HEK293 (cell line): Measurements from ENCODE around the gene RFPL4A.

Experiments used
- CTCF ChIA-PET: fragments of 350-600 bp; formaldehyde crosslinking; extraction: SDS; loops from one replicate; lab custom pipeline; 2021; ENCODE audit warnings: antibody characterized with exemption; lab: Yijun Ruan, JAX
- POLR2A ChIA-PET: fragments of 300-600 bp; formaldehyde crosslinking; extraction: SDS; loops from one replicate; lab custom pipeline; 2020; ENCODE audit warnings: antibody characterized with exemption, inconsistent platforms; lab: Yijun Ruan, JAX
- H3K27ac ChIP-seq: fragments of 200-500 bp; sonication (Bioruptor generic); 2 replicates; pipeline ENCODE4 v1.5.1; 2014; ENCODE audit warnings: low read depth, low read length, control low read depth, inconsistent platforms; ENCODE audit errors: extremely low read depth
- H3K36me3 ChIP-seq, 2 experiments: fragments of 200-500 bp in 1 of 2; sonication (Bioruptor generic) in 1 of 2; 1 replicate in 1 of 2; 2 replicates in 1 of 2; pipeline ENCODE4 v1.5.1; 2014 to 2017; ENCODE audit warnings: inconsistent platforms in 2 of 2, low read length in 2 of 2; ENCODE audit not compliant: control insufficient read depth in 2 of 2, insufficient read depth in 1 of 2
- H3K4me1 ChIP-seq: fragments of 200-500 bp; sonication (Bioruptor generic); 2 replicates; pipeline ENCODE4 v1.5.1; 2014; ENCODE audit warnings: mild to moderate bottlenecking, low read length, inconsistent platforms; ENCODE audit not compliant: control insufficient read depth, insufficient read depth
- H3K4me3 ChIP-seq: 2 replicates; pipeline ENCODE4 v1.5.1; 2011; ENCODE audit warnings: low read depth, mild to moderate bottlenecking, control low read depth, low read length, moderate library complexity
- H3K9me3 ChIP-seq: fragments of 200-500 bp; sonication (Bioruptor generic); 2 replicates; pipeline ENCODE4 v1.5.1; 2014; ENCODE audit warnings: low read depth, low read length, inconsistent platforms; ENCODE audit not compliant: control insufficient read depth, insufficient read depth
- FEZF1 ChIP-seq: fragments of 450-650 bp; formaldehyde crosslinking; IDR thresholded peaks from 2 replicates; pipeline ENCODE4 v1.5.1; 2016; ENCODE audit warnings: missing biosample characterization, missing genetic modification characterization
- GLIS2 ChIP-seq: fragments of 450-650 bp; formaldehyde crosslinking; IDR thresholded peaks from 2 replicates; pipeline ENCODE4 v1.5.1; 2016; ENCODE audit warnings: missing biosample characterization, missing genetic modification characterization
- KLF16 ChIP-seq: fragments of 450-650 bp; formaldehyde crosslinking; IDR thresholded peaks from 2 replicates; pipeline ENCODE4 v1.5.1; 2017; ENCODE audit warnings: missing biosample characterization, missing genetic modification characterization
- ZNF132 ChIP-seq: fragments of 450-650 bp; formaldehyde crosslinking; IDR thresholded peaks from 2 replicates; pipeline ENCODE4 v1.5.1; 2017; ENCODE audit warnings: missing biosample characterization, missing genetic modification characterization, borderline replicate concordance
- ZNF16 ChIP-seq: fragments of 450-650 bp; formaldehyde crosslinking; IDR thresholded peaks from 2 replicates; pipeline ENCODE4 v1.5.1; 2016; ENCODE audit warnings: low read depth, missing biosample characterization, missing genetic modification characterization
- ZNF19 ChIP-seq: fragments of 450-650 bp; formaldehyde crosslinking; IDR thresholded peaks from 2 replicates; pipeline ENCODE4; 2016; ENCODE audit warnings: missing biosample characterization, missing genetic modification characterization, low read depth
- ZNF266 ChIP-seq: fragments of 450-650 bp; formaldehyde crosslinking; IDR thresholded peaks from 2 replicates; pipeline ENCODE4 v1.5.1; 2016; ENCODE audit warnings: missing biosample characterization, missing genetic modification characterization, low read depth
- ZNF548 ChIP-seq: fragments of 450-650 bp; formaldehyde crosslinking; IDR thresholded peaks from 2 replicates; pipeline ENCODE4 v1.5.1; 2016; ENCODE audit warnings: missing biosample characterization, missing genetic modification characterization
- ZNF555 ChIP-seq: fragments of 450-650 bp; formaldehyde crosslinking; conservative IDR thresholded peaks from 2 replicates; pipeline ENCODE4 v1.5.1; 2017; ENCODE audit warnings: missing biosample characterization, mild to moderate bottlenecking, missing genetic modification characterization, inconsistent platforms
- ZNF621 ChIP-seq: fragments of 450-650 bp; formaldehyde crosslinking; IDR thresholded peaks from 2 replicates; pipeline ENCODE4 v1.5.1; 2017; ENCODE audit warnings: missing biosample characterization, missing genetic modification characterization
- ZNF626 ChIP-seq: fragments of 450-650 bp; sonication (Bioruptor Pico); formaldehyde crosslinking; IDR thresholded peaks from 2 replicates; pipeline ENCODE4 v1.5.1; 2018; ENCODE audit warnings: missing biosample characterization, missing genetic modification characterization, inconsistent platforms
- ZNF776 ChIP-seq: fragments of 450-650 bp; formaldehyde crosslinking; IDR thresholded peaks from 2 replicates; pipeline ENCODE4 v1.5.0; 2017; ENCODE audit warnings: missing biosample characterization, missing genetic modification characterization, borderline replicate concordance
- ZNF792 ChIP-seq: fragments of 450-650 bp; formaldehyde crosslinking; IDR thresholded peaks from 2 replicates; pipeline ENCODE4 v1.5.1; 2016; ENCODE audit warnings: missing biosample characterization, missing genetic modification characterization
- ZNF830 ChIP-seq: fragments of 450-650 bp; IDR thresholded peaks from 2 replicates; pipeline ENCODE4 v1.5.0; 2018; ENCODE audit warnings: missing biosample characterization, missing genetic modification characterization, low read depth, mild to moderate bottlenecking, moderate library complexity
- ZNF837 ChIP-seq: fragments of 450-650 bp; formaldehyde crosslinking; IDR thresholded peaks from 2 replicates; pipeline ENCODE4 v1.5.1; 2016; ENCODE audit warnings: missing biosample characterization, missing genetic modification characterization
- TF ChIP-seq, protein P1 (sequence below): fragments of 450-650 bp; formaldehyde crosslinking; IDR thresholded peaks from 2 replicates; pipeline ENCODE4 v1.5.0; 2017; ENCODE audit warnings: missing biosample characterization, missing genetic modification characterization, borderline replicate concordance
- TF ChIP-seq, protein P2 (sequence below): fragments of 450-650 bp; formaldehyde crosslinking; IDR thresholded peaks from 2 replicates; pipeline ENCODE4 v1.5.1; 2017; ENCODE audit warnings: missing biosample characterization, mild to moderate bottlenecking, missing genetic modification characterization, moderate library complexity
- TF ChIP-seq, protein P3 (sequence below): fragments of 450-650 bp; formaldehyde crosslinking; IDR thresholded peaks from 2 replicates; pipeline ENCODE4 v1.5.1; 2017; ENCODE audit warnings: missing biosample characterization, missing genetic modification characterization
- TF ChIP-seq, protein P4 (sequence below): fragments of 450-650 bp; formaldehyde crosslinking; IDR thresholded peaks from 2 replicates; pipeline ENCODE4 v1.5.1; 2016; ENCODE audit warnings: missing biosample characterization, missing genetic modification characterization

RFPL4A gene

DNA sequence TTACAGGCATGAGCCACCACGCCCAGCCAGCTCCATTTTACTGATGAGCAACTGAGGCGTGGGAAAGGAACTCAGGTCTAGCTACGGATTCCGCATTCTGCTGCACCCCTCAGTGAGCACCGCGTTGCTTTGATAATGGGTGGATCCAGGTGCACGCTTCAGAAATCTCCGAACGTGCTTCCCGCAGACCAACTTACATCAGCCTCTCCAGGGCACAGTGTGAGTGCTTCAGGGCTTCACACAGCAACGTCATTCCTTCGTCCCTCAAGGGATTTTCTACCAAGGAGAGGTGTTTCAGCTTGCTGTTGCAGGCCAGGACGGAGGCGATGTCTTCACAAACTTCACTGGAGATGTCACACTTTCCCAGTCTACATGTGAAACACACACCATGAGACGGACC, 42.4 kb upstream of the RFPL4A start:
- POLR2A ChIA-PET: no interaction called here
- H3K9me3 ChIP-seq: no peaks in the 10 kb centered on the region
- no peak for TF ChIP-seq ZNF792 (tag by site-specific recombination)
- no peak for TF ChIP-seq ZNF776 (tag by site-specific recombination)
- TF ChIP-seq ZNF548 (tag by site-specific recombination): no peak
- TF ChIP-seq, protein P1, sequence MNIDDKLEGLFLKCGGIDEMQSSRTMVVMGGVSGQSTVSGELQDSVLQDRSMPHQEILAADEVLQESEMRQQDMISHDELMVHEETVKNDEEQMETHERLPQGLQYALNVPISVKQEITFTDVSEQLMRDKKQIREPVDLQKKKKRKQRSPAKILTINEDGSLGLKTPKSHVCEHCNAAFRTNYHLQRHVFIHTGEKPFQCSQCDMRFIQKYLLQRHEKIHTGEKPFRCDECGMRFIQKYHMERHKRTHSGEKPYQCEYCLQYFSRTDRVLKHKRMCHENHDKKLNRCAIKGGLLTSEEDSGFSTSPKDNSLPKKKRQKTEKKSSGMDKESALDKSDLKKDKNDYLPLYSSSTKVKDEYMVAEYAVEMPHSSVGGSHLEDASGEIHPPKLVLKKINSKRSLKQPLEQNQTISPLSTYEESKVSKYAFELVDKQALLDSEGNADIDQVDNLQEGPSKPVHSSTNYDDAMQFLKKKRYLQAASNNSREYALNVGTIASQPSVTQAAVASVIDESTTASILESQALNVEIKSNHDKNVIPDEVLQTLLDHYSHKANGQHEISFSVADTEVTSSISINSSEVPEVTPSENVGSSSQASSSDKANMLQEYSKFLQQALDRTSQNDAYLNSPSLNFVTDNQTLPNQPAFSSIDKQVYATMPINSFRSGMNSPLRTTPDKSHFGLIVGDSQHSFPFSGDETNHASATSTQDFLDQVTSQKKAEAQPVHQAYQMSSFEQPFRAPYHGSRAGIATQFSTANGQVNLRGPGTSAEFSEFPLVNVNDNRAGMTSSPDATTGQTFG (tag by site-specific recombination): no peak
- no peak for TF ChIP-seq ZNF830 (tag by site-specific recombination)
- TF ChIP-seq ZNF626: no peak
- TF ChIP-seq, protein P2, sequence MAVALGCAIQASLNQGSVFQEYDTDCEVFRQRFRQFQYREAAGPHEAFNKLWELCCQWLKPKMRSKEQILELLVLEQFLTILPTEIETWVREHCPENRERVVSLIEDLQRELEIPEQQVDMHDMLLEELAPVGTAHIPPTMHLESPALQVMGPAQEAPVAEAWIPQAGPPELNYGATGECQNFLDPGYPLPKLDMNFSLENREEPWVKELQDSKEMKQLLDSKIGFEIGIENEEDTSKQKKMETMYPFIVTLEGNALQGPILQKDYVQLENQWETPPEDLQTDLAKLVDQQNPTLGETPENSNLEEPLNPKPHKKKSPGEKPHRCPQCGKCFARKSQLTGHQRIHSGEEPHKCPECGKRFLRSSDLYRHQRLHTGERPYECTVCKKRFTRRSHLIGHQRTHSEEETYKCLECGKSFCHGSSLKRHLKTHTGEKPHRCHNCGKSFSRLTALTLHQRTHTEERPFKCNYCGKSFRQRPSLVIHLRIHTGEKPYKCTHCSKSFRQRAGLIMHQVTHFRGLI (tag by site-specific recombination): no peak
- no peak for TF ChIP-seq ZNF837 (tag by site-specific recombination)
- TF ChIP-seq FEZF1 (tag by site-specific recombination): no peak
- TF ChIP-seq, protein P3, sequence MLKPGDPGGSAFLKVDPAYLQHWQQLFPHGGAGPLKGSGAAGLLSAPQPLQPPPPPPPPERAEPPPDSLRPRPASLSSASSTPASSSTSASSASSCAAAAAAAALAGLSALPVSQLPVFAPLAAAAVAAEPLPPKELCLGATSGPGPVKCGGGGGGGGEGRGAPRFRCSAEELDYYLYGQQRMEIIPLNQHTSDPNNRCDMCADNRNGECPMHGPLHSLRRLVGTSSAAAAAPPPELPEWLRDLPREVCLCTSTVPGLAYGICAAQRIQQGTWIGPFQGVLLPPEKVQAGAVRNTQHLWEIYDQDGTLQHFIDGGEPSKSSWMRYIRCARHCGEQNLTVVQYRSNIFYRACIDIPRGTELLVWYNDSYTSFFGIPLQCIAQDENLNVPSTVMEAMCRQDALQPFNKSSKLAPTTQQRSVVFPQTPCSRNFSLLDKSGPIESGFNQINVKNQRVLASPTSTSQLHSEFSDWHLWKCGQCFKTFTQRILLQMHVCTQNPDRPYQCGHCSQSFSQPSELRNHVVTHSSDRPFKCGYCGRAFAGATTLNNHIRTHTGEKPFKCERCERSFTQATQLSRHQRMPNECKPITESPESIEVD (tag by site-specific recombination): no peak
- TF ChIP-seq ZNF266 (tag by site-specific recombination): no peak
- TF ChIP-seq, protein P4, sequence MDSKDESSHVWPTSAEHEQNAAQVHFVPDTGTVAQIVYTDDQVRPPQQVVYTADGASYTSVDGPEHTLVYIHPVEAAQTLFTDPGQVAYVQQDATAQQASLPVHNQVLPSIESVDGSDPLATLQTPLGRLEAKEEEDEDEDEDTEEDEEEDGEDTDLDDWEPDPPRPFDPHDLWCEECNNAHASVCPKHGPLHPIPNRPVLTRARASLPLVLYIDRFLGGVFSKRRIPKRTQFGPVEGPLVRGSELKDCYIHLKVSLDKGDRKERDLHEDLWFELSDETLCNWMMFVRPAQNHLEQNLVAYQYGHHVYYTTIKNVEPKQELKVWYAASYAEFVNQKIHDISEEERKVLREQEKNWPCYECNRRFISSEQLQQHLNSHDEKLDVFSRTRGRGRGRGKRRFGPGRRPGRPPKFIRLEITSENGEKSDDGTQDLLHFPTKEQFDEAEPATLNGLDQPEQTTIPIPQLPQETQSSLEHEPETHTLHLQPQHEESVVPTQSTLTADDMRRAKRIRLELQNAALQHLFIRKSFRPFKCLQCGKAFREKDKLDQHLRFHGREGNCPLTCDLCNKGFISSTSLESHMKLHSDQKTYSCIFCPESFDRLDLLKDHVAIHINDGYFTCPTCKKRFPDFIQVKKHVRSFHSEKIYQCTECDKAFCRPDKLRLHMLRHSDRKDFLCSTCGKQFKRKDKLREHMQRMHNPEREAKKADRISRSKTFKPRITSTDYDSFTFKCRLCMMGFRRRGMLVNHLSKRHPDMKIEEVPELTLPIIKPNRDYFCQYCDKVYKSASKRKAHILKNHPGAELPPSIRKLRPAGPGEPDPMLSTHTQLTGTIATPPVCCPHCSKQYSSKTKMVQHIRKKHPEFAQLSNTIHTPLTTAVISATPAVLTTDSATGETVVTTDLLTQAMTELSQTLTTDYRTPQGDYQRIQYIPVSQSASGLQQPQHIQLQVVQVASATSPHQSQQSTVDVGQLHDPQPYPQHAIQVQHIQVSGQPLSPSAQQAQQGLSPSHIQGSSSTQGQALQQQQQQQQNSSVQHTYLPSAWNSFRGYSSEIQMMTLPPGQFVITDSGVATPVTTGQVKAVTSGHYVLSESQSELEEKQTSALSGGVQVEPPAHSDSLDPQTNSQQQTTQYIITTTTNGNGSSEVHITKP: no peak
- no peak for TF ChIP-seq ZNF19
- no peak for TF ChIP-seq KLF16 (tag by site-specific recombination)
- no peak for TF ChIP-seq ZNF132 (tag by site-specific recombination)
- no peak for TF ChIP-seq ZNF555 (tag by site-specific recombination)
- no peak for TF ChIP-seq ZNF16 (tag by site-specific recombination)
- no peak for TF ChIP-seq ZNF621 (tag by site-specific recombination)
- no peak for TF ChIP-seq GLIS2 (tag by site-specific recombination)
- TF ChIP-seq, all 188 proteins: peak for 0
- CTCF ChIA-PET: no interaction called here
- Histone ChIP-seq H3K36me3 (no peaks in the 10 kb centered on the region), H3K4me3 (no peak overlapping the region), H3K27ac (no peak overlapping the region), H3K4me1 (no peaks in the 10 kb centered on the region)
